ENCODE measurements around the gene SYN1.

The SYN1 gene

GRCh38 chrX:47539860-47540259 is 79.8 kb downstream of the SYN1 start:
- H3K4me3 ChIP-seq (ENCODE audit: low read length) = no peak overlapping the region
- no peak for TF ChIP-seq CTCF (IDR thresholded peaks at IDR 0.05; ENCODE audit: insufficient read depth, low read depth, low read length, missing control alignments)
- DNase-seq (ENCODE audit: low read depth) = no peak

DNA sequence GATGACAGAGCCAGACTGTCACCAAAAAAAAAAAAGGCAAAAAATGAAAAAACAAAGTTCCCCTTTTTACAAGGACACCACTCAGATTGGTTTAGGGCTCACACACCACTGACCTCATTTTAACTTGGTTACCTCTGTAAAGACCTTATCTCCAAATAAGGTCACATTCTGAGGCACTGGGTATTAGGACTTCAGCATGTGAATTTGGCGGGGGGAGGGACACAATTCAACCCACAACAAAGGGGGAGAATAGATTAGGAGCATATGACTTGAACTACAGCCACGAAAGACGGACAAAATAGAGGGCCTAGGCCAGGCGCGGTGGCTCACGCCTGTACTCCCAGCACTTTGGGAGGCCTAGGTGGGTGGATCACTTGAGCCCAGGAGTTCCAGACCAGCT is 89.6 kb downstream of the SYN1 start:
- no peak for TF ChIP-seq CTCF (IDR thresholded peaks at IDR 0.05; ENCODE audit: insufficient read depth, low read depth, low read length, missing control alignments)
- DNase-seq (ENCODE audit: low read depth) = no peak
- no peak overlapping the region for H3K4me3 ChIP-seq (ENCODE audit: low read length)

DNA sequence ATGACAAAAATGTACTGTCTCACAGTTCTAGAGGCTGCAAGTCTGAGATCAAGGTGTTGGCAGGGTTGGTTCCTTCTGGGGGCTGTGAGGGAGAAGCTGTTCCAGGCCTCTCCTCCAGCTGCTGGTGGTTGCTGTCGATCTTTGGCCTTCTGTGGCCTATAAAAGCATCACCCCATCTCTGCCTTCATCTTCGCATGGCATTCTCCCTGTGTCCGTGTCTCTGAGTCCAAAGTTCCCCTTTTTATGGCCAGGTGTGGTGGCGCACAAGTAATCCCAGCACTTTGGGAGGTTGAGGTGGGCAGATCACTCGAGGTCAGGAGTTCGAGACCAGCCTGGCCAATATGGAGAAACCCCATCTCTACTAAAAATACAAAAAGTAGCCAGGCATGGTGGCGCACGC is 90.1 kb downstream of the SYN1 start:
- DNase-seq (ENCODE audit: low read depth) = no peak
- H3K4me3 ChIP-seq (ENCODE audit: low read length) = no peak overlapping the region
- no peak for TF ChIP-seq CTCF (IDR thresholded peaks at IDR 0.05; ENCODE audit: insufficient read depth, low read depth, low read length, missing control alignments)

DNA sequence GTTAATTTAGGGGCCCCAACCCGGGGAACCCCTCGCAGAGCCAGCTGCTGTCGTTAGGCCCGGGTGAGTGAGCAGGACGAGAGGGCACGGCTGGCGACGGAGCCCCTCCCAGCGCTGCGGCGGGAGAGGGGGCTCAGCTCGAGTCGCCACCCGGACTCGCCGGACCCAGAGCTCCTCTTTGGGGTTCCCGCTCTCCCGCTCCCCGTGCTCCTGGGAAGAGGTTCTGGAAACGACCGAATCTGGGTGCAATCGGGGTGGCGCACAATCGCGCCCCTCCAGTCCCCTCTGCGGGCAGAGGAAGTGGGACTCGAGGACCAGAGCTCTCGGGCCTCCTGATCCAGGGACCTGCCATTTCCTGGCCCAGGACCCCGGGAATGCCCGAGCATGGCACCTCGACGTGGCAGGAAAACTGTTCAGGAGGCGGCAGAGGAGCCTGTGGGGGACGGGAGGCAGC is 95.9 kb downstream of the SYN1 start:
- no peak for DNase-seq (ENCODE audit: low read depth)
- peak overlapping the region; percentile 43 for H3K4me3 ChIP-seq (ENCODE audit: low read length)
- no peak for TF ChIP-seq CTCF (IDR thresholded peaks at IDR 0.05; ENCODE audit: insufficient read depth, low read depth, low read length, missing control alignments)

- peak overlapping the region; percentile 43 for H3K4me3 ChIP-seq (ENCODE audit: low read length)
- DNase-seq (ENCODE audit: low read depth) = peak; percentile 67
- peak; percentile 51 for TF ChIP-seq CTCF (IDR thresholded peaks at IDR 0.05; ENCODE audit: insufficient read depth, low read depth, low read length, missing control alignments)
Observed at GRCh38 chrX:47523297-47523696, 96.4 kb downstream of the SYN1 start.
